HepG2 (cell line): Measurements from ENCODE around the gene DSTN. TPM values are rescaled to one million over a fixed set of nuclear protein-coding genes. Genes with fewer than 3 reads are reported as not detected.

ENCODE experiments used
- BCL3 ChIP-seq: sonication (generic); formaldehyde crosslinking; IDR thresholded peaks from 2 replicates; pipeline ENCODE4 v1.5.1; 2020; ENCODE audit warnings: mild to moderate bottlenecking, missing genetic modification reagents, moderate library complexity
- CC2D1A ChIP-seq: sonication (generic); formaldehyde crosslinking; IDR thresholded peaks from 2 replicates; pipeline ENCODE4 v1.8.1; 2023; ENCODE audit warnings: mild to moderate bottlenecking, missing genetic modification reagents
- FOXK1 ChIP-seq: sonication (generic); formaldehyde crosslinking; IDR thresholded peaks from 2 replicates; pipeline ENCODE4 v1.4.0; 2020; ENCODE audit warnings: low read depth, missing genetic modification reagents, borderline replicate concordance
- IRF1 ChIP-seq: sonication (generic); formaldehyde crosslinking; IDR thresholded peaks from 2 replicates; pipeline ENCODE4 v1.4.0; 2020; ENCODE audit warnings: low read depth, mild to moderate bottlenecking, missing genetic modification reagents
- MLLT10 ChIP-seq: sonication (generic); formaldehyde crosslinking; IDR thresholded peaks from 2 replicates; pipeline ENCODE4 v1.4.0; 2020; ENCODE audit warnings: missing genetic modification reagents
- MLXIP ChIP-seq: sonication (generic); formaldehyde crosslinking; IDR thresholded peaks from 2 replicates; pipeline ENCODE4 v1.9.0; 2021; ENCODE audit warnings: missing genetic modification reagents, borderline replicate concordance
- NFRKB ChIP-seq: fragments of 450-650 bp; IDR thresholded peaks from 2 replicates; pipeline ENCODE4 v1.6.1; 2017
- PBX2 ChIP-seq: IDR thresholded peaks from 2 replicates; pipeline ENCODE4 v1.6.1; 2016; ENCODE audit warnings: control low read depth
- ZBTB49 ChIP-seq: sonication (generic); formaldehyde crosslinking; IDR thresholded peaks from 2 replicates; pipeline ENCODE4 v1.4.0; 2020; ENCODE audit warnings: missing genetic modification reagents, borderline replicate concordance
- ZFP62 ChIP-seq: sonication (generic); formaldehyde crosslinking; IDR thresholded peaks from 2 replicates; pipeline ENCODE4 v1.4.0; 2020; ENCODE audit warnings: missing genetic modification reagents
- ZNF687 ChIP-seq: sonication (generic); formaldehyde crosslinking; IDR thresholded peaks from 2 replicates; pipeline ENCODE4 v1.5.1; 2020; ENCODE audit warnings: mild to moderate bottlenecking, missing genetic modification reagents, moderate library complexity
- ZNF768 ChIP-seq: sonication (generic); formaldehyde crosslinking; IDR thresholded peaks from 2 replicates; pipeline ENCODE4 v1.4.0; 2020; ENCODE audit warnings: missing genetic modification reagents
- ZNF773 ChIP-seq: sonication (generic); formaldehyde crosslinking; IDR thresholded peaks from 2 replicates; pipeline ENCODE4 v1.4.0; 2020; ENCODE audit warnings: missing genetic modification reagents, borderline replicate concordance
- ZNF792 ChIP-seq: IDR thresholded peaks from 2 replicates; pipeline ENCODE4 v1.6.1; 2016
- ZNF841 ChIP-seq: sonication (generic); formaldehyde crosslinking; IDR thresholded peaks from 2 replicates; pipeline ENCODE4 v1.8.1; 2023; ENCODE audit warnings: missing genetic modification reagents, borderline replicate concordance
- polyA plus RNA-seq, 8 experiments: library from polyadenylated mRNA; depleted of rRNA in 3 of 8; stranded (reverse) in 7 of 8; unstranded in 1 of 8; fragments of >200 nt; fragmentation: Illumina TruSeq in 4 of 8; extraction: Trizol in 4 of 8; gene quantifications; 2 replicates each; pipeline versions ENCODE4 v1.2.1 to v1.2.3, GENCODE V29; 2011 to 2016; ENCODE audit warnings: low read depth in 4 of 8, missing spikeins in 1 of 8, mixed read lengths in 1 of 8; ENCODE audit not compliant: insufficient read depth in 1 of 8
- total RNA-seq, 5 experiments: library from RNA; depleted of rRNA; stranded (reverse); fragments of >200 nt; fragmentation: Illumina TruSeq; extraction: Trizol; gene quantifications; 2 replicates each; pipeline ENCODE4 v1.2.3, GENCODE V29; 2016; ENCODE audit warnings: low read depth in 1 of 5

The DSTN gene
- total and polyA plus RNA-seq, 2 of the 13 experiments (the other 11 are each of a cell fraction or from before 2014, with no cell fraction given) = 27.6 to 106 TPM

- no peak for TF ChIP-seq BCL3 (CRISPR knock-in tag)
- TF ChIP-seq ZNF687 (CRISPR knock-in tag) = peak; percentile 28; the same call in 1 of the 2 replicates
- no peak for TF ChIP-seq ZBTB49 (CRISPR knock-in tag)
- no peak for TF ChIP-seq FOXK1 (CRISPR knock-in tag)
- TF ChIP-seq ZNF792 (CRISPR knock-in tag) = no peak
- TF ChIP-seq ZNF773 (CRISPR knock-in tag) = no peak
- no peak for TF ChIP-seq MLXIP (CRISPR knock-in tag)
- peak; percentile 30; the same call in 1 of the 2 replicates for TF ChIP-seq ZNF768 (CRISPR knock-in tag)
- TF ChIP-seq MLLT10 (CRISPR knock-in tag) = no peak
- TF ChIP-seq ZFP62 (CRISPR knock-in tag) = no peak
- no peak for TF ChIP-seq NFRKB
- no peak for TF ChIP-seq PBX2 (CRISPR knock-in tag)
- TF ChIP-seq ZNF841 (CRISPR knock-in tag) = no peak
- no peak for TF ChIP-seq CC2D1A
- TF ChIP-seq IRF1 = no peak
Measured at GRCh38 chr20:17628101-17628841, 58.4 kb downstream of the DSTN start (continued).
